ENCODE data around the gene GMIP.

DNA sequence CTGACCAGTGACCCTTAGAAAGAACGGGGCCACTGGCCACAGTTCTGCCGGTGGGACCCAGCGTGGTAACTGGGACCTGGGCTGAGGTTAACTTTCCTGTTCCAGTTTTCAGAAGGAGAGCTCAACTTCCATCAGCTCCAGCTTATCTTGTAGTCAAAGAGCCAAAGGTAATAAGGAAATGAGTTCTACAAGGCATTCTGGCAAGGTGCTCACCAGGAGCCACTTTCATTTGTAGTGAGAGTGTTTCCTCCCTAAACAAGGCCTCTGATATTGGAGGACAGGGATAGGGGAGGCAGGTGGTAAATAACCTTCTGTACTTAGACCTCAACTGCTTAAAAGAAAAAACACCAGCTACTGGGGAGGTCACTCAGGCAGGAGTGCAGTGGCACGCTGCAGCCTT, 63.0 kb downstream of the GMIP start:
- no peak for TF ChIP-seq CTCF (IDR thresholded peaks at IDR 0.05; ENCODE audit: insufficient read depth, low read depth, low read length)
- TF ChIP-seq EZH2 (IDR thresholded peaks at IDR 0.05; ENCODE audit: insufficient read depth, low read length): no peak

Measured in astrocyte (in vitro differentiated cells and primary cell).